ENCODE measurements around the gene KIAA1217. TPM values are rescaled to one million over a fixed set of nuclear protein-coding genes. Genes with fewer than 3 reads are reported as not detected.

Gene KIAA1217
- total RNA-seq, 1 experiment from 2014 or later: 23.4 TPM

DNA sequence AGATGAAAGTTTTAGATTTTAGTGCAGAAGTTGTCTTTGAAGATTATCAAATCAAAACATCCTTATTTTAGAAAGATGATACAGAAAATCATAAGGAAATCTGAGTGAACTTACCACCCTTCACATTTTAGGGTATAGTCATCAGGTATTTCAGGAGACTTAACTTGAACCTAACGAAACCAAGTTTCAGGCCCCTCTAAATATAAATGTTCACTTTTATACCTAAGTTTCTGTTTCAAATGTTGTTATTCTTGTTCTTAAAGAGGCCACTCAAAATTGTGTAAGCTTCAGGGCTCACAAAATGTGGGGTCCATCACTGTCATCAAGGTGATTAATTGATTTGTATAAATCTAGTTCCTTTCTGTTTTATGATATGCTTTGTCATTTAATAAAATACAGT lies 216.2 kb downstream of the KIAA1217 start (continued):
- TF ChIP-seq, protein P1, sequence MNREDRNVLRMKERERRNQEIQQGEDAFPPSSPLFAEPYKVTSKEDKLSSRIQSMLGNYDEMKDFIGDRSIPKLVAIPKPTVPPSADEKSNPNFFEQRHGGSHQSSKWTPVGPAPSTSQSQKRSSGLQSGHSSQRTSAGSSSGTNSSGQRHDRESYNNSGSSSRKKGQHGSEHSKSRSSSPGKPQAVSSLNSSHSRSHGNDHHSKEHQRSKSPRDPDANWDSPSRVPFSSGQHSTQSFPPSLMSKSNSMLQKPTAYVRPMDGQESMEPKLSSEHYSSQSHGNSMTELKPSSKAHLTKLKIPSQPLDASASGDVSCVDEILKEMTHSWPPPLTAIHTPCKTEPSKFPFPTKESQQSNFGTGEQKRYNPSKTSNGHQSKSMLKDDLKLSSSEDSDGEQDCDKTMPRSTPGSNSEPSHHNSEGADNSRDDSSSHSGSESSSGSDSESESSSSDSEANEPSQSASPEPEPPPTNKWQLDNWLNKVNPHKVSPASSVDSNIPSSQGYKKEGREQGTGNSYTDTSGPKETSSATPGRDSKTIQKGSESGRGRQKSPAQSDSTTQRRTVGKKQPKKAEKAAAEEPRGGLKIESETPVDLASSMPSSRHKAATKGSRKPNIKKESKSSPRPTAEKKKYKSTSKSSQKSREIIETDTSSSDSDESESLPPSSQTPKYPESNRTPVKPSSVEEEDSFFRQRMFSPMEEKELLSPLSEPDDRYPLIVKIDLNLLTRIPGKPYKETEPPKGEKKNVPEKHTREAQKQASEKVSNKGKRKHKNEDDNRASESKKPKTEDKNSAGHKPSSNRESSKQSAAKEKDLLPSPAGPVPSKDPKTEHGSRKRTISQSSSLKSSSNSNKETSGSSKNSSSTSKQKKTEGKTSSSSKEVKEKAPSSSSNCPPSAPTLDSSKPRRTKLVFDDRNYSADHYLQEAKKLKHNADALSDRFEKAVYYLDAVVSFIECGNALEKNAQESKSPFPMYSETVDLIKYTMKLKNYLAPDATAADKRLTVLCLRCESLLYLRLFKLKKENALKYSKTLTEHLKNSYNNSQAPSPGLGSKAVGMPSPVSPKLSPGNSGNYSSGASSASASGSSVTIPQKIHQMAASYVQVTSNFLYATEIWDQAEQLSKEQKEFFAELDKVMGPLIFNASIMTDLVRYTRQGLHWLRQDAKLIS (CRISPR knock-in tag; IDR thresholded peaks at IDR 0.05; ENCODE audit: borderline replicate concordance): no peak
- TF ChIP-seq, protein P2, sequence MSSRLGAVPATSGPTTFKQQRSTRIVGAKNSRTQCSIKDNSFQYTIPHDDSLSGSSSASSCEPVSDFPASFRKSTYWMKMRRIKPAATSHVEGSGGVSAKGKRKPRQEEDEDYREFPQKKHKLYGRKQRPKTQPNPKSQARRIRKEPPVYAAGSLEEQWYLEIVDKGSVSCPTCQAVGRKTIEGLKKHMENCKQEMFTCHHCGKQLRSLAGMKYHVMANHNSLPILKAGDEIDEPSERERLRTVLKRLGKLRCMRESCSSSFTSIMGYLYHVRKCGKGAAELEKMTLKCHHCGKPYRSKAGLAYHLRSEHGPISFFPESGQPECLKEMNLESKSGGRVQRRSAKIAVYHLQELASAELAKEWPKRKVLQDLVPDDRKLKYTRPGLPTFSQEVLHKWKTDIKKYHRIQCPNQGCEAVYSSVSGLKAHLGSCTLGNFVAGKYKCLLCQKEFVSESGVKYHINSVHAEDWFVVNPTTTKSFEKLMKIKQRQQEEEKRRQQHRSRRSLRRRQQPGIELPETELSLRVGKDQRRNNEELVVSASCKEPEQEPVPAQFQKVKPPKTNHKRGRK (CRISPR knock-in tag; IDR thresholded peaks at IDR 0.05; ENCODE audit: borderline replicate concordance): no peak
- no peak for TF ChIP-seq NFE2L1 (CRISPR knock-in tag; IDR thresholded peaks at IDR 0.05)
- TF ChIP-seq, protein P3, sequence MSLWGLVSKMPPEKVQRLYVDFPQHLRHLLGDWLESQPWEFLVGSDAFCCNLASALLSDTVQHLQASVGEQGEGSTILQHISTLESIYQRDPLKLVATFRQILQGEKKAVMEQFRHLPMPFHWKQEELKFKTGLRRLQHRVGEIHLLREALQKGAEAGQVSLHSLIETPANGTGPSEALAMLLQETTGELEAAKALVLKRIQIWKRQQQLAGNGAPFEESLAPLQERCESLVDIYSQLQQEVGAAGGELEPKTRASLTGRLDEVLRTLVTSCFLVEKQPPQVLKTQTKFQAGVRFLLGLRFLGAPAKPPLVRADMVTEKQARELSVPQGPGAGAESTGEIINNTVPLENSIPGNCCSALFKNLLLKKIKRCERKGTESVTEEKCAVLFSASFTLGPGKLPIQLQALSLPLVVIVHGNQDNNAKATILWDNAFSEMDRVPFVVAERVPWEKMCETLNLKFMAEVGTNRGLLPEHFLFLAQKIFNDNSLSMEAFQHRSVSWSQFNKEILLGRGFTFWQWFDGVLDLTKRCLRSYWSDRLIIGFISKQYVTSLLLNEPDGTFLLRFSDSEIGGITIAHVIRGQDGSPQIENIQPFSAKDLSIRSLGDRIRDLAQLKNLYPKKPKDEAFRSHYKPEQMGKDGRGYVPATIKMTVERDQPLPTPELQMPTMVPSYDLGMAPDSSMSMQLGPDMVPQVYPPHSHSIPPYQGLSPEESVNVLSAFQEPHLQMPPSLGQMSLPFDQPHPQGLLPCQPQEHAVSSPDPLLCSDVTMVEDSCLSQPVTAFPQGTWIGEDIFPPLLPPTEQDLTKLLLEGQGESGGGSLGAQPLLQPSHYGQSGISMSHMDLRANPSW (CRISPR knock-in tag; conservative IDR thresholded peaks at IDR 0.05; ENCODE audit: low read depth): no peak
- TF ChIP-seq, protein P4, sequence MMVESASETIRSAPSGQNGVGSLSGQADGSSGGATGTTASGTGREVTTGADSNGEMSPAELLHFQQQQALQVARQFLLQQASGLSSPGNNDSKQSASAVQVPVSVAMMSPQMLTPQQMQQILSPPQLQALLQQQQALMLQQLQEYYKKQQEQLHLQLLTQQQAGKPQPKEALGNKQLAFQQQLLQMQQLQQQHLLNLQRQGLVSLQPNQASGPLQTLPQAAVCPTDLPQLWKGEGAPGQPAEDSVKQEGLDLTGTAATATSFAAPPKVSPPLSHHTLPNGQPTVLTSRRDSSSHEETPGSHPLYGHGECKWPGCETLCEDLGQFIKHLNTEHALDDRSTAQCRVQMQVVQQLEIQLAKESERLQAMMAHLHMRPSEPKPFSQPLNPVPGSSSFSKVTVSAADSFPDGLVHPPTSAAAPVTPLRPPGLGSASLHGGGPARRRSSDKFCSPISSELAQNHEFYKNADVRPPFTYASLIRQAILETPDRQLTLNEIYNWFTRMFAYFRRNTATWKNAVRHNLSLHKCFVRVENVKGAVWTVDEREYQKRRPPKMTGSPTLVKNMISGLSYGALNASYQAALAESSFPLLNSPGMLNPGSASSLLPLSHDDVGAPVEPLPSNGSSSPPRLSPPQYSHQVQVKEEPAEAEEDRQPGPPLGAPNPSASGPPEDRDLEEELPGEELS (CRISPR knock-in tag; IDR thresholded peaks at IDR 0.05): no peak

DNA sequence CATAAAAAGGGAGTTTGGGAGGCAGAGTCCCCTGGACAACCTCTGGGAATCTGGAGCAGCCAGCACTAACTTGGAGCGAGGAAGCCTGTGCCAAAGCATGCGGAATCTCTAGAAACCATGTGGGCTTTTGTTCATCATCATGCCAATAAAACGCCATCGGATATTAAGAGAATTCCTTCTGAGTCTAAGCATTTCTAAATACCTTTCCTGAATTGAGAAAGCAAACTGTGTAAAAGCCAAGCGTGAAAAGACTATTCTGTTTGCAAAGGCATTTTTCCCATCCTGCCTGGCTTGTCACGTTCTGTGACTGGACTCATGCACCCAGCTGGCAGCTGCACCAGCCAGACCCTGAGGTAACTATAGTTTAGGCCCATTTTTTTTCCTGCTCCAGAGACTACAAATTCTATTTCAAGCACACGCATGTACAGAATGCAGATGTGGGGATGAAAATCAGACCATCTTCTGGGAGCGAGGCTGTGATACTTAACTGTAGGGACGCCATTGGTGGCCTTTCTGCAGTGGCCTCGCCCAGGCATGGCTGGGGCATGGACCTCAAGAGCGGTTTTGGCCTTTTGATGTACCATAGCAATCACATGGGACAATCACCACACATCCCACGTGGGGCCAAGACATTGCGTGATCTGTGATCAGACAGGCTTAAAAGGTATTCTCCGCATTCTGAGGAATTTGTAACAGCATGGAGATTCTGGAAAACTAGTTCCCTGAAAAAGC lies 218.9 kb downstream of the KIAA1217 start:
- ChIA-PET CTCF (interaction anchor here (0.6 to 1.0 kb wide), 2 partner anchors 10 to 171 kb away, joined by 4 to 5 read pairs; no protein-coding TSS in a partner anchor), POLR2A (no interaction called here)
- DNase-seq (ENCODE audit: low spot score) (no peak), ATAC-seq (no peak)
- Mint-ChIP-seq H3K36me3 (no peaks in the 10 kb centered on the region), H3K4me3 (no peak overlapping the region), H3K27me3 (ENCODE audit: low read depth) (no peaks in the 10 kb centered on the region), H3K9me3 (no peaks in the 10 kb centered on the region), H3K27ac (no peak overlapping the region), H3K4me1 (peaks cover 9% of the 10 kb centered on the region)
- TF ChIP-seq, protein P5, sequence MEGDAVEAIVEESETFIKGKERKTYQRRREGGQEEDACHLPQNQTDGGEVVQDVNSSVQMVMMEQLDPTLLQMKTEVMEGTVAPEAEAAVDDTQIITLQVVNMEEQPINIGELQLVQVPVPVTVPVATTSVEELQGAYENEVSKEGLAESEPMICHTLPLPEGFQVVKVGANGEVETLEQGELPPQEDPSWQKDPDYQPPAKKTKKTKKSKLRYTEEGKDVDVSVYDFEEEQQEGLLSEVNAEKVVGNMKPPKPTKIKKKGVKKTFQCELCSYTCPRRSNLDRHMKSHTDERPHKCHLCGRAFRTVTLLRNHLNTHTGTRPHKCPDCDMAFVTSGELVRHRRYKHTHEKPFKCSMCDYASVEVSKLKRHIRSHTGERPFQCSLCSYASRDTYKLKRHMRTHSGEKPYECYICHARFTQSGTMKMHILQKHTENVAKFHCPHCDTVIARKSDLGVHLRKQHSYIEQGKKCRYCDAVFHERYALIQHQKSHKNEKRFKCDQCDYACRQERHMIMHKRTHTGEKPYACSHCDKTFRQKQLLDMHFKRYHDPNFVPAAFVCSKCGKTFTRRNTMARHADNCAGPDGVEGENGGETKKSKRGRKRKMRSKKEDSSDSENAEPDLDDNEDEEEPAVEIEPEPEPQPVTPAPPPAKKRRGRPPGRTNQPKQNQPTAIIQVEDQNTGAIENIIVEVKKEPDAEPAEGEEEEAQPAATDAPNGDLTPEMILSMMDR (IDR thresholded peaks at IDR 0.05): no peak
- TF ChIP-seq MXD4 (CRISPR knock-in tag; IDR thresholded peaks at IDR 0.05; ENCODE audit: borderline replicate concordance): no peak
- TF ChIP-seq, protein P6, sequence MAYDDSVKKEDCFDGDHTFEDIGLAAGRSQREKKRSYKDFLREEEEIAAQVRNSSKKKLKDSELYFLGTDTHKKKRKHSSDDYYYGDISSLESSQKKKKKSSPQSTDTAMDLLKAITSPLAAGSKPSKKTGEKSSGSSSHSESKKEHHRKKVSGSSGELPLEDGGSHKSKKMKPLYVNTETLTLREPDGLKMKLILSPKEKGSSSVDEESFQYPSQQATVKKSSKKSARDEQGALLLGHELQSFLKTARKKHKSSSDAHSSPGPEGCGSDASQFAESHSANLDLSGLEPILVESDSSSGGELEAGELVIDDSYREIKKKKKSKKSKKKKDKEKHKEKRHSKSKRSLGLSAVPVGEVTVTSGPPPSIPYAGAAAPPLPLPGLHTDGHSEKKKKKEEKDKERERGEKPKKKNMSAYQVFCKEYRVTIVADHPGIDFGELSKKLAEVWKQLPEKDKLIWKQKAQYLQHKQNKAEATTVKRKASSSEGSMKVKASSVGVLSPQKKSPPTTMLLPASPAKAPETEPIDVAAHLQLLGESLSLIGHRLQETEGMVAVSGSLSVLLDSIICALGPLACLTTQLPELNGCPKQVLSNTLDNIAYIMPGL (CRISPR knock-in tag; IDR thresholded peaks at IDR 0.05): no peak
- TF ChIP-seq, protein P4 (CRISPR knock-in tag; IDR thresholded peaks at IDR 0.05): no peak
- TF ChIP-seq ZNF219 (CRISPR knock-in tag; IDR thresholded peaks at IDR 0.05; ENCODE audit: borderline replicate concordance): no peak
- TF ChIP-seq MYBL2 (CRISPR knock-in tag; IDR thresholded peaks at IDR 0.05): no peak
- TF ChIP-seq, protein P7, sequence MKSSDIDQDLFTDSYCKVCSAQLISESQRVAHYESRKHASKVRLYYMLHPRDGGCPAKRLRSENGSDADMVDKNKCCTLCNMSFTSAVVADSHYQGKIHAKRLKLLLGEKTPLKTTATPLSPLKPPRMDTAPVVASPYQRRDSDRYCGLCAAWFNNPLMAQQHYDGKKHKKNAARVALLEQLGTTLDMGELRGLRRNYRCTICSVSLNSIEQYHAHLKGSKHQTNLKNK (CRISPR knock-in tag; IDR thresholded peaks at IDR 0.05): no peak
- TF ChIP-seq, protein P8, sequence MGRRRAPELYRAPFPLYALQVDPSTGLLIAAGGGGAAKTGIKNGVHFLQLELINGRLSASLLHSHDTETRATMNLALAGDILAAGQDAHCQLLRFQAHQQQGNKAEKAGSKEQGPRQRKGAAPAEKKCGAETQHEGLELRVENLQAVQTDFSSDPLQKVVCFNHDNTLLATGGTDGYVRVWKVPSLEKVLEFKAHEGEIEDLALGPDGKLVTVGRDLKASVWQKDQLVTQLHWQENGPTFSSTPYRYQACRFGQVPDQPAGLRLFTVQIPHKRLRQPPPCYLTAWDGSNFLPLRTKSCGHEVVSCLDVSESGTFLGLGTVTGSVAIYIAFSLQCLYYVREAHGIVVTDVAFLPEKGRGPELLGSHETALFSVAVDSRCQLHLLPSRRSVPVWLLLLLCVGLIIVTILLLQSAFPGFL (CRISPR knock-in tag; IDR thresholded peaks at IDR 0.05; ENCODE audit: borderline replicate concordance): no peak
- TF ChIP-seq SOX15 (CRISPR knock-in tag; IDR thresholded peaks at IDR 0.05): no peak
- no peak for TF ChIP-seq FOXK1 (CRISPR knock-in tag; IDR thresholded peaks at IDR 0.05)
- TF ChIP-seq RELA (CRISPR knock-in tag; IDR thresholded peaks at IDR 0.05; ENCODE audit: borderline replicate concordance): no peak
- TF ChIP-seq GABPB1 (CRISPR knock-in tag; IDR thresholded peaks at IDR 0.05): no peak
